Lower lobe of right lung (tissue), 2 donors: ENCODE data around the gene STX12. TPM values are rescaled to one million over a fixed set of nuclear protein-coding genes. Genes with fewer than 3 reads are reported as not detected.

Experiments
- ATAC-seq, 2 donors: fragments of 200-7000 bp; cut with Tn5 transposase; one replicate each; pipeline ENCODE4 v1.9.1; 2020 to 2022; ENCODE audit warnings: mild to moderate bottlenecking in 2 of 2, moderate library complexity in 2 of 2
- DNase-seq: peaks from one replicate; pipeline ENCODE4 v3.0.0-alpha.2; 2020
- H3K27ac ChIP-seq: fragments of 200-600 bp; one replicate; pipeline ENCODE4 v1.8.0; 2022
- H3K27me3 ChIP-seq: fragments of 200-600 bp; one replicate; pipeline ENCODE4 v1.8.0; 2022; ENCODE audit warnings: low read depth
- H3K36me3 ChIP-seq: fragments of 200-600 bp; one replicate; pipeline ENCODE4 v1.8.0; 2022; ENCODE audit warnings: mild to moderate bottlenecking
- H3K4me1 ChIP-seq: fragments of 200-600 bp; one replicate; pipeline ENCODE4 v1.8.0; 2022
- H3K4me3 ChIP-seq: fragments of 200-600 bp; one replicate; pipeline ENCODE4 v1.8.0; 2022; ENCODE audit warnings: mild to moderate bottlenecking
- H3K9me3 ChIP-seq: fragments of 200-600 bp; one replicate; pipeline ENCODE4 v1.8.0; 2022
- intact Hi-C: fragments of 100-400 bp; cut with DNase I; formaldehyde crosslinking; loops from one replicate; pipeline ENCODE4 v1.11.0; 2022
- total RNA-seq: library from RNA; stranded (reverse); fragmentation: NEBNext Ultra II Directional; extraction: Animal tissue kit (Norgen Biotek cat#: 25700); gene quantifications from one replicate; pipeline ENCODE4 v1.2.1, GENCODE V29; 2021
- TF ChIP-seq, protein P1 (sequence below): fragments of 200-600 bp; IDR thresholded peaks from one replicate; pipeline ENCODE4 v1.8.0; 2022; ENCODE audit warnings: antibody characterized with exemption, mild to moderate bottlenecking
- donor health status: DM: no; HTN: yes; CAD: no; lungs with severe emphysema.

The STX12 gene
- total RNA-seq, 1 donor from 2014 or later: 91.0 TPM

DNA sequence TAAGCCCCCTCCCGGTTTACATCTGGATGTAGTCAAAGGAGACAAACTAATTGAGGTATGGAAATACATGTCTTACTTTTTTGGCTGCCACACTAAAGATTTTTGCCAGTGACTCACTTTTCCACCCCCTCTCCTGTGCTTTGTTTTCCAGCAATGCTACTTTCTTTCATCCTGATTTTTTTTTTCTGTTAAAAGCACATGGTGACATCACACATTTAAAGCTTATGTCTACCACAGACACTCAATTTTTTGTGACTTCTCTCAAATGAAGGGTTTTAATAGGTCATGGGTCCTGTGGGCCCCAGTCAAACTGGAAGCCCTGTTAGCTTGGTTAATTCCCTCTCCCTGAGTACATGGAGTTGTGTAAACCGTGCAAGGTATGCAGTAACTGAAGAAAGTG, 59.7 kb downstream of the STX12 start:
- Histone ChIP-seq H3K4me1 (peaks cover 23% of the 10 kb centered on the region), H3K4me3 (no peak overlapping the region), H3K27me3 (no peaks in the 10 kb centered on the region), H3K36me3 (peaks cover 36% of the 10 kb centered on the region), H3K27ac (no peak overlapping the region), H3K9me3 (no peaks in the 10 kb centered on the region)
- intact Hi-C loops: no loop called here
- DNase-seq (no peak), ATAC-seq (no peak)
- TF ChIP-seq, protein P1, sequence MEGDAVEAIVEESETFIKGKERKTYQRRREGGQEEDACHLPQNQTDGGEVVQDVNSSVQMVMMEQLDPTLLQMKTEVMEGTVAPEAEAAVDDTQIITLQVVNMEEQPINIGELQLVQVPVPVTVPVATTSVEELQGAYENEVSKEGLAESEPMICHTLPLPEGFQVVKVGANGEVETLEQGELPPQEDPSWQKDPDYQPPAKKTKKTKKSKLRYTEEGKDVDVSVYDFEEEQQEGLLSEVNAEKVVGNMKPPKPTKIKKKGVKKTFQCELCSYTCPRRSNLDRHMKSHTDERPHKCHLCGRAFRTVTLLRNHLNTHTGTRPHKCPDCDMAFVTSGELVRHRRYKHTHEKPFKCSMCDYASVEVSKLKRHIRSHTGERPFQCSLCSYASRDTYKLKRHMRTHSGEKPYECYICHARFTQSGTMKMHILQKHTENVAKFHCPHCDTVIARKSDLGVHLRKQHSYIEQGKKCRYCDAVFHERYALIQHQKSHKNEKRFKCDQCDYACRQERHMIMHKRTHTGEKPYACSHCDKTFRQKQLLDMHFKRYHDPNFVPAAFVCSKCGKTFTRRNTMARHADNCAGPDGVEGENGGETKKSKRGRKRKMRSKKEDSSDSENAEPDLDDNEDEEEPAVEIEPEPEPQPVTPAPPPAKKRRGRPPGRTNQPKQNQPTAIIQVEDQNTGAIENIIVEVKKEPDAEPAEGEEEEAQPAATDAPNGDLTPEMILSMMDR: no peak

DNA sequence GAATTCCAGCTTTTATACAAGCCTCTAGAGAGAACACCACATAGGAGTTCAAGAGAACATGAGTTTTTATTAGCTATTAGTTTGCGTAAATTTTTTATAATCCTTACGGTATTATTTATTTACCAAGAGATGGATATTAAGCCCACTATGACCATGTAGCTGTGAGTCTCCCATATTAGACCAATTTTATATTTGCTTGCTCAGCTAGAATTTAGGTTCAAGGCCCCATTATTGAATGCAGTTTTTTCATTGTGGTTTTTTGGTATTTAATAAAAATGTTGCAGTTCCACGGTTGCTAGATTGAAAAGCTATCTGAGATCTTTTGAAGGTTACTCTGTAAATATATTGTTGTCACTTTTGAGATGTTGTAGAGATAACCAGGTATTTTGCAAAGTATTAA, 60.5 kb downstream of the STX12 start:
- no peak for ATAC-seq
- Histone ChIP-seq H3K27ac (no peak overlapping the region), H3K36me3 (peaks cover 36% of the 10 kb centered on the region), H3K9me3 (no peaks in the 10 kb centered on the region), H3K4me3 (no peak overlapping the region), H3K4me1 (peaks cover 23% of the 10 kb centered on the region), H3K27me3 (no peaks in the 10 kb centered on the region)
- no peak for DNase-seq
- TF ChIP-seq, protein P1: no peak
- intact Hi-C loops: no loop called here

DNA sequence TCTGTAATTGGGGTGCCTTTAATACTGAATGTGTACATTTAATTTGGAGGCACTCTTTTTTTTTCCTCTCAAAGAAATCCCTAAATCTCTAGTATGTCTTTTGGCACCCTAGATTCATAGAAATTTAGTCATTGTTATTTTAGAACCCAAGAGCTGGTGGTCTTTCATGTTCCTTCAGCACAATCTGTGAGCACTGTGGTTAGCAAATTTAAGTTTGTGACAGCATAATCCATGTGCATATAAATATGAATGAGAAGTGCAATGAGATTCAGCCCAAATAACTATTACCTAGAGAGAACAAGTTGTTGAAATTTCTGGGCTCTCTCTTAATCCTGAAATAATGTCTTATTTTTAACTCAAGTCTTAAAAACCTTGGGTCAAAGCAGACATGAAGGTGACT, 62.0 kb downstream of the STX12 start:
- no peak overlapping the region for H3K4me3 ChIP-seq
- H3K27me3 ChIP-seq: no peaks in the 10 kb centered on the region
- intact Hi-C loops: no loop called here
- H3K4me1 ChIP-seq: peaks cover 23% of the 10 kb centered on the region
- no peak for DNase-seq
- no peak for ATAC-seq
- TF ChIP-seq, protein P1: no peak
- no peaks in the 10 kb centered on the region for H3K9me3 ChIP-seq
- peaks cover 52% of the 10 kb centered on the region for H3K36me3 ChIP-seq
- H3K27ac ChIP-seq: no peak overlapping the region

DNA sequence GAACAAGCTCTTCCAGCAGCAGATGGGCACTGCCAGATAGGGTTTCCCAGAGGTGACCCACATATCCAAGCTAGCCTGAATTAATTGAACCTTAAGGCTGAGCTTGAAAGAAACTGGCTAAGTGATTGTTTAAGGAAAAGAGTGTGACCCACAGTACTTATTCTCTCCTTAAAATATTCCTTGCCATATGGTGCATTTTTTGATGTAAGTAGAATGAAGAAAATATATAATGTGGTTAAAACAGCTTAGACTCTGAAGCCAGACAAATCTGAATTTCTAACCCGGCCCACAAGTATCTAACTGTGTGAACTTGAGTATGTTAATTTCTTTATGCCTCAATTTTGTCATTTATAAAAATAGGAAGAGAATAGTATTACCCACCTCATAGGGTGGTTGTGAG, 62.5 kb downstream of the STX12 start:
- DNase-seq: no peak
- H3K4me3 ChIP-seq: no peak overlapping the region
- H3K9me3 ChIP-seq: no peaks in the 10 kb centered on the region
- H3K4me1 ChIP-seq: peaks cover 23% of the 10 kb centered on the region
- peaks cover 56% of the 10 kb centered on the region for H3K36me3 ChIP-seq
- ATAC-seq: no peak
- H3K27me3 ChIP-seq: no peaks in the 10 kb centered on the region
- TF ChIP-seq, protein P1: no peak
- intact Hi-C loops: no loop called here
- H3K27ac ChIP-seq: no peak overlapping the region

DNA sequence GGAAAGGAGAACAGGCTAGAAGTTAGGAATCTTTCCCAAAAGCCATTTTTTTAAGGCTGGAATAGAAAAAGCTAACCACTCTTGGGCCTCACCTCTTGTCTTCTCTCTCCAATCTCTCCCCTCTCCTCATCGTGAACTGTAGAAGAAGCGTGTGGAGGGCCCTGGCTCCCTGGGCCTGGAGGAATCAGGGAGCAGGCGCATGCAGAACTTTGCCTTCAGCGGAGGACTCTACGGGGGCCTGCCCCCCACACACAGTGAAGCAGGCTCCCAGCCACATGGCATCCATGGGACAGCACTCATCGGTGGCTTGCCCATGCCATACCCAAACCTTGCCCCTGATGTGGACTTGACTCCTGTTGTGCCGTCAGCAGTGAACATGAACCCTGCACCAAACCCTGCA, 76.9 kb downstream of the STX12 start:
- intact Hi-C loops: no loop called here
- no peak for DNase-seq
- TF ChIP-seq, protein P1: no peak
- H3K27ac ChIP-seq: no peak overlapping the region
- no peaks in the 10 kb centered on the region for H3K9me3 ChIP-seq
- no peaks in the 10 kb centered on the region for H3K4me1 ChIP-seq
- ATAC-seq: no peak
- H3K36me3 ChIP-seq: peaks cover 70% of the 10 kb centered on the region
- no peaks in the 10 kb centered on the region for H3K27me3 ChIP-seq
- no peak overlapping the region for H3K4me3 ChIP-seq

DNA sequence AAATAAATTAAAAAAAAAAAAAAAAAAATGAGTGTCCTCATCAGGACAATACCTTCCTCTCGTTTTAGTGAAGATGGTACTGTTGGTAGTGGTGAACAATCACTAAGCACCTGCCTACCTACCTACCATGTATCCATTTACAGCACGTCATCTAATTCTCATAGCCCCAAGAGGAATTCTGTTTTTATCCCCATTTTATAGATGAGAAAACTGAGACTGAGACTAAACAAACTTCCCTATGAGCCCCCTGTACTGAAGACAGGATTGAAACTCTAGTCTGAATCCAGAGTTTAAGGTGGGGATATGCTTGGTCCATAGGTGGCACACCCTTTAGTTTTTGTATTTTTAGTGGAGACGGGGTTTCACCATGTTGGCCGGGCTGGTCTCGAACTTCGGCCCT, 82.1 kb downstream of the STX12 start:
- no peak for ATAC-seq
- TF ChIP-seq, protein P1: no peak
- intact Hi-C loops: no loop called here
- Histone ChIP-seq H3K27me3 (no peaks in the 10 kb centered on the region), H3K9me3 (no peaks in the 10 kb centered on the region), H3K27ac (no peak overlapping the region), H3K36me3 (peaks cover 18% of the 10 kb centered on the region), H3K4me3 (no peak overlapping the region), H3K4me1 (peaks cover 7% of the 10 kb centered on the region)
- DNase-seq: no peak
